Renal cortical epithelial cell (primary cell): Measurements from ENCODE around the gene TSPAN2. TPM values are rescaled to one million over a fixed set of nuclear protein-coding genes. Genes with fewer than 3 reads are reported as not detected.

ENCODE experiments used
- DNase-seq: peaks from one replicate; pipeline ENCODE4 v3.0.0-alpha.2; 2011; ENCODE audit warnings: low read depth
- total RNA-seq: library from RNA; depleted of rRNA; stranded (reverse); fragments of >200 nt; gene quantifications from 2 replicates; pipeline ENCODE4 v1.2.3, GENCODE V29; 2014

TSPAN2 gene
- total RNA-seq = 9.8 and 14.1 TPM in 2 replicates

DNA sequence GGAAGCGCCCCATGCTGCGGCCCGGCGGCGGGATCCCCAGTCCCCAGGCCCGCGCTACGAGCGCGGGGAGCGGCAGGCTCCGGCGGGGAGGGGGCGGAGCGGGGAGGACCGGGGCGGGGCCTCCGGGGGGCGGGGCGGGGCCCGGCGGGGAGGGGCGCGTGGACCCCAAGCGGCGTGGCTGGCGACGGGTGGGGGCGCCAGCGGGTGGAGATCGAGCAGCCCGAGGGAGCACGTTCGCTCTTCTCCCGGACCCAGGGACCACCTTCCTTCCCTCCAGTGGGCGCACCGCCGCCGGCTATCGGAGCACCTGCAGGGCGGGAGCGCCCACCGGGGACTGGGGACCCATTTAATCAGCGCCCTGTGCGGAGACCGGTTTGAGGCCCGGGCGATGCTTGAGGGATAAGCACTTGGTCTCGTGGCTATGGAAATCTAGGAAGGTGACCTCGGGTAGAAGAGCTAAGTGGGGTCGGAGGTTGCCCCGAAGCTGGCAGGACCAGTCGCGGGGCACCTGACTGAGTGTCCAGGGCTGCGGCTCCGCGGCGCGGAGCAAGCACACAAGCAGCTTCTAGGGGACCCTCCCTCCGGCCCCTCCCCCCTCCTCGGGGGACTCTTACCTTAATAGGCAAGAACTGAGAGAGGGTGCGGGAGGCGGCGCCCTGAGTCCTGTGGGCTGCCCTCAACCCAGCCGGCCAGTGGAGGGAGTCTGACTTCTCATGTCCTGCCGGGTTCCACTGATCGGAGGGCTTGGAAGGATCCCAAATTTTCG, at the start of gene TSPAN2:
Gene TSPAN2, minus strand, starts transcription at position 84 of the 766 bp plus-strand sequence. Its CDS starts 71 bp downstream, at position 13.
- peak; percentile 34 for DNase-seq

DNA sequence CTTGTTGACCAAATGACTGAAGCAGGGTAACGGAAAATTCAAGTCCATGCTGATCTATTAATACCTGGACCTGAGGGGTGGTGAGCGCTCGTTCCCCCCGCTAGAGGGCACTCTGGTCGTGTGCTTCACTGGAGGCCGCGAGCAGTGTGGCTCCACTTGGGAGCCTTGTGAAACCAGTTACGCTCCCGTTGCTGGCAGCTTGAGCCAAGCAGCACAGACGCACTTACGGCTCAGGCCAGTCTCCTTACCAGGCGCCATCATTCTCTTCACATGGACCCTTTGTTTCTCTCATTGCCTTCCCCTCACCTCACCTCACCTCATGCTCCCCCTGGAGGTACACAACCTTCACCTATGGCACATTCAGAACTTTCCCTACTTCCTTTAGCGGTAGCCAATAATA, 49.7 kb upstream of the TSPAN2 start:
- peak; percentile 83 for DNase-seq

DNA sequence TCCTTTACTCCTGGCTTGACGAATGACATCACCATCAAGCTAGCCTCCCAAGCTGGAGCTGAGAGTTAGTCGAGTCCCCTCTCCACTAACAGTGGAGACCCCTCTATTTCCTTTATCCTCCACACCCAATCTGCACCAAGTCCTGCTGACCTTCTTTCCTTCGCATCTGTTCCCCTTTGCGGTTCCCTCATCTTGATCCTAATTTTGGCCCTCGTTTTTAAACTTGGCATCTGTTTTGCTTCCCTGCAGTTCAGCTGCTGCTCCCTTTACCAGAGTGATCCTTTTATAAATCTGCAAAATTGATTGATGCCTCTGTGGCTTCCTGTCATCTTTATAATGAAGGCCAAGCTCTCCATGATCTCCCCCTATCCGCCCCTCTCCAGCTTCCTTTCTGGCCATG, 49.0 kb upstream of the TSPAN2 start:
- no peak for DNase-seq

DNA sequence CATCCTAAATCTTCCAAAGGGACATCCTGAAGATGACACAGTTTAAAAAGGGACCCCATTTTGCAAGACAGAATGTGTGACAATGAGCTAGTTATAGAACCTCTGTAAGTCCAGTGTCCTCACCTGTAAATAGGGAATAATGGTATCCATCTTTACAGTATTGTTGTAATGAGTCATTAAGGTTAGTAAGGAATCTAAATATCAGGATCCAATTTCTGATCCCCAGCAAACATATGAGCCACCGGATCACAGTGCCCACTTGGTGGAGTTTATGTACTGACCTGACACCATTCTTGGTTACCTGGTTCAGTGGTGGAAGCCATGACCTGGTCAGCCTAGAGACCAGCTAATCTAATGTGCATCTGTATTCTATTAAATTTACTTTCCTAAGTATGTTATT, 47.9 kb upstream of the TSPAN2 start:
- DNase-seq = no peak

DNA sequence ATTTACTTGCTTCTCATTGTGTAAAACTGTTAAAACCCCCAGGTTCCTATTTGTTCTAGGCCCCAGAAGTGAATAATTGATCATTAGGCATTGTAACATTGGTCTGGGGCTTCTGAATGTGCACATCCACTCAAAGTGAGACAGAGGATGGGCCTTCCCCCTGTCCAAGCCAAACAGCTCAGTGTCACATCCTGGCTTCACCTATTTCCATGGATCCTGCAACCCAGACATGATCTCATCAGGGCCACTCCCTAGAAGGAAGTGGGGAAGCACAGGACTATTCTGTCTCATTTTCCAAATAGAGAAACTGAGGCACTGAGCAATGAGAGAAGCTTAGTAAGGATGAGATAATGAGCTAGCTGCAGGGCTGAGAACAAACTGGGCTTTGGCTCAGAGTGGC, 47.4 kb upstream of the TSPAN2 start:
- no peak for DNase-seq

DNA sequence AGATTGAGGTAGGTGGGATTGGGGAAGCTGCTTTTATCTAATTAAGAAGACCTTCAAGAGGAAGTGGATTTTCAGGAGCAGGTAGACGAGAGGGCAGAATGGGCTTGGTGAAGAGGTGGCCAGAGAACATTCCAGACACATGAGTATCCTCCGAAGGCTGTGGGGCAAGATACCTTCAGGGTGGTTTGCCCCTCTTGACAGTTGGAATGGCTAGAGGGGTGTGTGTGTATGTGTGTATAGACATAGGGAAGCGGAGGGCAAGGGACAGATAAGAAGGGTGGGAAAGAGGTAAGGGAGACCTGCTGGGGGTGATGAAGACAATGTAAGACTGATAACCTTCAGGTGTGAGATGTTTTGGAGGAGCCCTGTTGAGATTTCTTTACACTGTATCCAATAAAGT, 46.8 kb upstream of the TSPAN2 start:
- no peak for DNase-seq

DNA sequence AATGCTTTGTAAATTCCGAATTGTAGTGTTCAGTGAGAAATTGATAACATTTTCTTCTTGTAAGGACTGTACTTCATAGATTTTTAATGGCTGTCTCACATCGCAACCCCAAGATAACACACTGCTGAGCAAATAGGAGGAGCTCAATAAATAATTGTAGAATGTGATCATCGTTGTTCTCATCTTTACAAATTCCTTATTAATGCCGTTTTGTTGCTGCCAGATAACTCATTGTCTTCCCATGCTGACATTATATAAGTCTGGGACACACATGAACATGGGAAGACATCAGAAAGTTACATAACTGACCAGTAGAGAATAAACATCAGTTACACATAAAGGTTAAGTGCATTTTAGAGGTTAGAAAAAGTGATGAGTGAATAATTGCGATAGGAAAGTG, 46.4 kb upstream of the TSPAN2 start:
- DNase-seq = no peak

DNA sequence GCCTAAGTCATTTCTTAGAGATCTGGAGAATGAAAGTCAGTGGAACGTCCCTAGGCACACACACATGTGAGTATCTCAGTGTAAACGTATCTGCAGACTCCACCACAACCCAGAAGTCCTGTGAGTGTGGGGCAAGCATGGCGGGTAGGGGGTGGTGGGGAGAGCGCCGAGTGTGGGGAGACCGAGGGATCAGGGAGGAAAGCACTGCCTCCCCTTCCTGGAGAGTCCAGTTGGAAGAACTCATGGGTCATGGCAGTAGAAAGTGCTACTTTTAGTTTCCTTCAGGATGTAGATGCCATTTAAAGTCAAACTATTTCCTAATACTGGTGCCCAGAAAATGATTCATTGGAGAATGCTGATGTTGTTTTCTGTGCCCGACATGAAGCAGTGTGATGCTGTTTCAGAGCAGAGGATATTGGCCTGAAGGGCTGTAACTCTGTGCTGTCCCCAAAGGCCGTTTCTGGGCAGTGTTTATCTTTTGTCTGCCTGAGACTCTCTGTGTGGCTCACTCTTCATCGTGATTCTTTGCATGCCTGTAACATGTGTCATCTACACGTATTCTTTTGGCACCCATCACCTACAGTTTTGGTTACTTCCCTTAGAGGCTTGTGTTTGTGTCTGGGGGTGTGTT, 45.7 kb upstream of the TSPAN2 start:
- DNase-seq = peak; percentile 91

DNA sequence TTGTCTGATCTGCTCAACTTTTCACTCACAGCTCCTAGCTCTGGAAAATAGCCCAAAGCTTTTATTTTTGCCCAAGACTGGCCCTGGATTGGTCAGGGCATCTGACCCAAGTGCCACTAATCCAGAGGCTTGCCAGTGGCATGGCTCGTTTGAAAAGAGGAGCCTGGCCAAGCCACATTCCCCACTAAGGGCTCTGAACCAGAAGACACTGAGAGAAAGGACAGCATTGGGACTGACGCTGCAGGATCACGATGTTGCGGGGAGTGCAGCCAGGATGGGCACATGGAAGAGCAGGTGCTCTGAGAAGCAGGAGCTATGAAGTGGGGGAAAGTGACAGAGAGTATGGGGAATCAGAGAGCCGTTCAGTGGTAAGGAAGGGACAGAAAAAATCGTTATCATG, 44.9 kb upstream of the TSPAN2 start:
- DNase-seq = no peak

DNA sequence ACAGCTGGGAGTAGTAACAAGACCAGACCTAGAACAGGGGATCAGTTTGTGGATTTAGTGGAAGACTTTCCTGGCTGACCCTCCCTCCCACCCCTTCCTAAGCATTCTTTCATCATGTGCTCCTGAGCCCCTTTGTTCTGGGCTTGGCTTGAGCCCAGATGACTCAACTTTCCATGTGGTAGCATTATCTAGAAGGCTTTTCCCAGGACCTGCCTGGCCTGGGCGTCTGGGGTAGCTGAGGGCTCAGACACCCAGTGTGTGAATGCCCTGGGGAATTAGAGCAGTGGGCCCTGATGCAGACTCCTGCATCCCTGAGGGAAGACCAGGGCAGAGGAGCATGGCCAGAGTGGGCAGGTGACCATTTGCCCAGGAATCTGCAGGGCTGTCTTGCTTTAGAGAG, 44.1 kb upstream of the TSPAN2 start:
- peak; percentile 86 for DNase-seq

DNA sequence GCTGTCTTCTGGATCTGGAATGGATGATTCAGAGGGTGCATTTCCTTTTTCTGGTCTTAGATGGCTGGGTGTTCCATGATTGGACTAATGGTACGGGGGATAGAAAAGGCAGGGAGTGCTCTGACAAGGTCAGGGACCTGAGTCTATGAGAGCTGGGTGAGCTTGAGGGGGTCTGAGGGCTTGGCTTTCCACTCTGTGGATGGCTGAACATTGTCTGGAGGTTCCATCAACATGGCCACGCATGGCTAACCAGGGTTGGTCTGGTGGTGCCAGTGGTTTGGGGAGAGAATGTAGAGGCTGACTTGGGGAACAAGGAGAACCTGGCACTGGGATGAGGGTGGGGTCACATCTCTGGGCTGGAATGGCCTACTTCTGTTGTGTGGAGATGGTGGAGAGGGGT, 41.5 kb upstream of the TSPAN2 start:
- no peak for DNase-seq

DNA sequence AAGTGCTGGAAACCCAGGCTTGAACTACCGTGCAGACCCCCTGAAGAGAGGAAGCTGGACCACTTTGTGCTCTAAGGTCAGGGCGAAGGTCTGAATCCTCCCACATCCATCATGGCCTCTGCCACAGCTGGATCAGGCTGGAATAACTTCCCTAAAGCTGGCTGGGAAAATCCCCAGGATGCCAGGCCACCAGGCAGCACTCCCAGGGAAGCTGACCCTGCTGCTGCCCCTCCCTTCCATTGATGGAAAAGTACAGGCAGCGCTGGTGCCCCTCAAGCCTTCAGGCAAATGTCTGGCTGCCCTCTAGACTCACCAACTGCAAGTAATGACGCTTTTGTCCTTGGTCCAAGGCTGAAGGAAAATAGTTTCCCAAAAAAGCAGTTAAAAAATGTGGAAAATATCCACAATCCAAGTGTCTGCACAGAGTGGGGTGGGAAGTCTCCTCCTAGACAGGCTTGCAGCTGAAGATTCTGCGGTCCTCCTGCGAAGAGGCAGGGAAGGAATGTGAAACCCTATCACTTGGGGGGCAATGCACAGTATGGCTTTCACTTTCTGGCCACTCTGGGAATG, 39.9 kb upstream of the TSPAN2 start:
- no peak for DNase-seq

DNA sequence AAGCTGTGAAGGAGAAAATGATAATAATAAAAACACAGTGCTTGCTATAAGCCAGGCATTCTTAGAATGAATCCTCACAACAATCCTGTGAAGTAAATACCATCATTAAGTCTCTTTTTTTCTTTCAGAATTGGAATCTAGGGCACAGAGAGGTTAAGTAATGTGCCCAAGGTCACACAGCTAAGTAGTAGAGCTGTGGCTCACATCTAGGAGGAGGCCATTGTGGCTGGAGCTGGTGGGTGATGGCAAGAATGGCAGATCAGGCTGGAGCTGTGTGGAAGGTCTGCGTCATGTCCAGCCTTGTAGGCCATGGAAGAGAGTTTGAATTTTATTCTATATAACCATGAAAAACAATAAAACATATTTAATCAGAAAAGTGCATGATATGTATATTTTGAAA, 38.2 kb upstream of the TSPAN2 start:
- DNase-seq = no peak

DNA sequence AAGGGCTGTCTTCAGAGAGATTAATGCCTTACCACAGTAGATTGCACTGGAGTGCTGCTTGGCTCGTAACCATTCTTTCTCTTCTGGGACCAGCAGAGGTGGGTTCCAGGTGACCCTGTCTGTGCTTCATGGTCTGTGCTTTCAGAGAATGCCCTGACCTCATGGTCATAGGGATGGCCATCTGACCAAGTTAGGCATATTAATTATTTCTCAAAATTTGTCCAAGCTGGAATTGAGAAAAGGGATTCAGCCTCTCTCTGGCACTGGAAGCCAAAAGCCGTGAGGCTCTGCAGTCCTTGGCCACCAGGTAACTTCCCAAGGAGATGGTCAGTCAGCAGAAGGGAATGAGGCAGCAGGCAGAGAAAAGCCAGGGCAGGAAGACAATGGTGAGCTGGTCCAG, 37.2 kb upstream of the TSPAN2 start:
- no peak for DNase-seq

DNA sequence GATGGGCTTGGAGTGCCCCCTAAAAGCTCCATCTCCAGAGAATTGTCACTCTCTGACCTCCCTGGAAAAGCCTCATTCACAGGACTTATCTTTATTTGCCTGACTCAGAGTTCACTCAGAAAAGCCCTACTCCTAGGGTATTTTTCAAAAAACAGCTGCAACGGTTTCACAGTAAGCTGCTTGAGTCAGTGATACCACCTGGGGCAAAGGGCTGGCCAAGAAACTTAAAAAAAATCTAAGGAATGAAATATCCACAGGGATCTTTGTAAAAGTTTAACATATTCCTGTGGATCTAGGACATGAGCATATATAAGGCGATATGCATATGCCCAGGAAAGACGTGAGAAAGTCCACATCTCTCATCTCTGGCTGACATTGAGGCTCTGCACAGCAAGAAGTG, 33.8 kb upstream of the TSPAN2 start:
- no peak for DNase-seq

DNA sequence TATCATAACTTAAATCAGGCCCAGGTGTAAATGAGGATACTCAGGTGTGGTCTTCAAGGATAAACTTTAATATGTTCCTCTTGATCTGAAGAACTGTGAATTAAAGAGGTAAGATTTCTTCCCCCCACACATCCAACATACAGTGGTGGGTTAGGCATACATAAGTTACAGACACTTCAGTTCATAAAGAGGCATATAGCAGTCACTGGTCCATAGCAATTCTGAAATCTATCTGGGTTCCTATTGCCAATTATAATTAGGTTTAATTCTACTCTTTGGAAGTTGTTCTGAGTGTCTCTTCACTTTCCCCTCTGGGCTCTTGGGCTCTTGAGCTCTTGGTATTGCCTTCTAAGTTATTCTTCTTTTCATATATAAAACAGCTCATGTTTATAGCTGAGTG, 32.5 kb upstream of the TSPAN2 start:
- DNase-seq = no peak

DNA sequence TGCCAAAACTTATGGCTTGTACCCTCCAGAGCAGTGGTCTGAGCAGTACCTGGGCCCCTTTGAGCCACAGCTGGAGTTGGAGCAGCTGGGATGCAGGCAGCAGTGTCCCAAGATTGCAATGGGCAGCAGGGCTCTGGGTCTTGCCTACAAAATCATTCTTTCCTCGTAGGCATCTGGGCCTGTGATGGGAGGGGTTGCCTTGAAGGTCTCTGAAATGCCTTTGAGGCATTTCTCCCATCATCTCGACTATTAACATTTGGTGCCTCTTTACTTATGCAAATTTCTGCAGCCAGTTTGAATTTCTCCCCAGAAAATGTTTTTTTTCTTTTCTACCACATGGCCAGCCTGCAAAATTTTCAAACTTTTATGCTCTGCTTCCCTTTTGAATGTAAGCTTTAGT, 31.0 kb upstream of the TSPAN2 start:
- DNase-seq = no peak

DNA sequence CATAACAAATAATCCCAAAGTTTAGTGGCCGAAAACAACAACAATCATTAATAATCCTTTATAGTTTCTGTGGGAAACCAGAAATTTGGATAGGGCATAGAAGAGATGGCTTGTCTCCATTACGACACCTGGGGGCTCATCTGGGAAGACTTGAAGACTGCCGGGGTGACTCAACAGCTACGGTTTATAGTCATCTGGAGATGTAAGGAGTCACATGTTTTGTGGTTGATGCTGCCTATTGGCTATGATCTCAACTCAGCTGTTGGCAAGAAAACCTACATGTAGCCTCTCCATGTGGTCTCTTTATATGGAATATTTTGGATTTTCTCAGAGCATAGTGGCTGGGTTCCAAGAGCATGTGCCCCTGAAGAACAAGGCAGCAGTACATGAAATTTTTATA, 29.3 kb upstream of the TSPAN2 start:
- DNase-seq = no peak

DNA sequence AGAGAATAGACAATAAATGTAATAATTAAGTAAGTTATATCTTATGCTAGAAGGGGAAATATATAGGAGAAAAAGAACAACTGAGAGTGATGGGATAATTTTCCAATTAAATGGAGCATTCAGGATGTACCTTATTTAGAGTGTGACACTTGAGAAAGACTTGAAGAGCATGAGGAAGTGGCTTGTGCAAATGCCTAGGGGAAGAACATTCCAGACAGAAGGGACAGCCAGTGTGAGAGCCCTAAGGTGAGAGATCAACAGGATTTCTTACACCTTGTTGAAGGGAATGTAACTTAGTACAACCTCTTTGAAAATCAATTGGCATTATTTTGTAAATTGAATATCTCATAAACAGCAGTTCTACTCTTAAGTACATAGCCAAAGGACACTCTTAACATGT, 28.8 kb upstream of the TSPAN2 start:
- DNase-seq = peak; percentile 69

DNA sequence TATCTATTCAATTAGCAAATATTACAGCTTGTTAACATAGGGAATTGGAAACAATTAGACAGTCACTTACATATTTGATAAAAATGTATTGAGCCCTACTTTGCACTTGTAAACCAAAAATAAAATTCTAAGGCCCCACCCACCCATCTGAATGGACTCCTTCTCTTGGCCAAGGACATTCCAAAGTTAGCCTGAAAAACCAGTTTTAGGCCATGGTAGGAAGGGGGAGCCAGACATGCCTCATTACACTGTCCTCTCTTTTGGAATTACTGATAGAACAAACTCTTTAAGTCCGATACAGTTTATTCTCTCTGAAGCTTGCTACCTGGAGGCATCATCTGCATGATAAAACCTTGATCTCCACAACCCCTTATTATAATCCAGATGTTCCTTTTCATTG, 28.0 kb upstream of the TSPAN2 start:
- no peak for DNase-seq

DNA sequence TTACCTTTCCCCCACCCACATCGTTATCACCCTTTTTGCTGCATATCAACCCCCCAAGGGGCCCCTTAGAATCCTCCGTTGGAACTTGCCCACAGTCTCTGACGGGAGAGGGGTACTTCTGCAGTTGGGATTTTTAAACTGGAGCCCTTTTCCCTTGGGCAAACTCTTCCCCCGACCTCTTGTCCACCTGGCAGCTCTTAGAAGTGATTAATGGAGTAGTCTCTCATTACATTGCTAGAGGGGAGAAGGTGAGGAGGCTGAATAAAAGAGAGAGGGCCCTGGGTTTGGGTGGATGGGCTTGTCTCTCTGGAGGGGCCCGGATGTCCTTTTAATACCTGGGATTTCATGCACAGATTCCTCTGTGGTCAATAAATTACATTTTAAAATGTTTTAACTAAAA, 27.2 kb upstream of the TSPAN2 start:
- DNase-seq = no peak

DNA sequence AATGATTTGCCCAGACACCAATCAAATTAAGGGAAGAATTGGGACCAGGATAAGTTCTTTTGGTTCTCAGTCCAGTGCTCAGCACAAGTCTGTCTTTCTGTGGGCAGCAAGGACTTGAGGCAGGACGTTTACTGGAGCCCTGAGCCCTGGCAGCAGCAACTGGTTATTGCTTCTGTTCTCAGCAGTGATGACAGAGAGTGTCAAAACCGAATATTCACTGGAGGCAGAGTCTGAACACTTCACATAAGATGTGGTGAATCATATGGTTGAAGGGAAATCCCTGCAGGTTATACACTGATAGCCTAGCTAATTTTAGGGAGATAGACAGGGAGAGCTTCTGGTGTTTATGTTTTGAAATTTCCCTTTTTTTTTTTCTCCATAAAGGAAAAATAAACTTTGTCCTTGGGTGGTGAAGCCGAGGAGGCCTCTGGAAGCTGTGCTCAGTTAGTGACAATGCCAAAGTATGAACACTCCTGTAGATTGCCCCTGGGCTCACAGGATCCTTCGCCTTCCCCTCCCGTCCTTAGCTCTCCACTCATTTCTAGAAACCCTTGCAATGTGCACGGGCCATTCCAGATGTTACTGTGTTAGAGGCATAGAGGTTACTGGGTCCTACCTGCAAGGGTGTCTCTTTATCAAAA, 26.3 kb upstream of the TSPAN2 start:
- no peak for DNase-seq

DNA sequence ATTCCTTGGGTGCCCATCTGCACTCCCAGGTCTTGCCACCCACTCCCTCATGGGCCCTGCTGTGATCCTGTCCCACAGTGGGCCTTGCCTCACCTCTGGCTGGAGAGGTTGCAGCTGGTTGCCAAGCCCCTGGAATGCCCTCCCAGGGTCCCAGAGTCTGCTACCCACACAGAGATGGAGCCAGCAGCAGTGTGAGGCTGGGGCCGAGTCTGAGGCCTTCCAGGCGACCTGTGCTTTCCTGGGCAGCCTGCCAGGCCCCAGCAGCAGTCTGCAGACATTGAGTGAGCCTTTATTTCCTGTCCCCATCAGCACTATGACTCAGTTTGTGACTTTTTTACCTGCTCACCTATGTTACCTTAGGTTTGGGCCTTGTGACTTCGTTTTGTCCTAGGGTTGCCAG, 25.0 kb upstream of the TSPAN2 start:
- DNase-seq = peak; percentile 77
